Right atrium auricular region (tissue), 2 donors: ENCODE results near the gene FBN2. TPM values are rescaled to one million over a fixed set of nuclear protein-coding genes. Genes with fewer than 3 reads are reported as not detected.

ENCODE experiments used
- DNase-seq: peaks from one replicate; pipeline ENCODE4 v3.0.0-alpha.2; 2019; ENCODE audit warnings: low spot score
- H3K27ac ChIP-seq, 2 donors: fragments of 200-600 bp; sonication (generic); 1 replicate in 1 of 2; 2 replicates in 1 of 2; pipeline ENCODE4 v1.5.1; 2016 to 2019
- H3K27me3 ChIP-seq, 2 donors: fragments of 200-600 bp; sonication (generic); one replicate each; pipeline versions ENCODE4 v1.5.1 to v1.6.0; 2017 to 2019
- H3K36me3 ChIP-seq: fragments of 200-600 bp; sonication (generic); one replicate; pipeline ENCODE4 v1.5.1; 2016
- H3K4me1 ChIP-seq, 2 donors: fragments of 200-600 bp; sonication (generic); one replicate each; pipeline versions ENCODE4 v1.5.1 to v1.6.0; 2017 to 2019
- H3K4me3 ChIP-seq, 2 donors: fragments of 200-600 bp; sonication (generic); 1 replicate in 1 of 2; 2 replicates in 1 of 2; pipeline ENCODE4 v1.5.1; 2017 to 2019; ENCODE audit warnings: mild to moderate bottlenecking in 1 of 2, moderate library complexity in 1 of 2
- H3K9me3 ChIP-seq, 2 donors: fragments of 200-600 bp; sonication (generic); one replicate each; pipeline ENCODE4 v1.5.1; 2019
- CTCF ChIP-seq, 2 donors: fragments of 200-600 bp; sonication (generic); IDR thresholded peaks; one replicate each; pipeline ENCODE4 v1.5.1; 2019; ENCODE audit warnings: antibody characterized with exemption in 2 of 2
- total RNA-seq, 2 donors: library from RNA; depleted of rRNA; stranded (reverse); fragments of >200 nt; gene quantifications; one replicate each; pipeline ENCODE4 v1.1.0, GENCODE V29; 2016

The FBN2 gene
- total RNA-seq, 2 donors from 2014 or later = 1.1 to 4.6 TPM

GRCh38 chr5:128414469-128414868 lies 123.6 kb downstream of the FBN2 start:
- no peaks in the 10 kb centered on the region for H3K27me3 ChIP-seq

GRCh38 chr5:128413356-128413755 lies 124.7 kb downstream of the FBN2 start:
- Histone ChIP-seq H3K4me3 (no peak overlapping the region), H3K9me3 (peaks cover 0 to 10% of the 10 kb centered on the region in 2 donors), H3K27me3 (no peaks in the 10 kb centered on the region), H3K36me3 (no peaks in the 10 kb centered on the region), H3K27ac (no peak overlapping the region), H3K4me1 (no peaks in the 10 kb centered on the region)
- no peak for DNase-seq
- TF ChIP-seq CTCF (IDR thresholded peaks at IDR 0.05) = no peak

More at GRCh38 chr5:128414469-128414868, 123.6 kb downstream of the FBN2 start:
- H3K36me3 ChIP-seq = no peaks in the 10 kb centered on the region
- no peaks in the 10 kb centered on the region for H3K4me1 ChIP-seq
- TF ChIP-seq CTCF (IDR thresholded peaks at IDR 0.05) = no peak
- no peak overlapping the region for H3K27ac ChIP-seq
- peaks cover 0 to 10% of the 10 kb centered on the region in 2 donors for H3K9me3 ChIP-seq
- no peak for DNase-seq
- H3K4me3 ChIP-seq = no peak overlapping the region

- peaks cover 0 to 10% of the 10 kb centered on the region in 2 donors for H3K9me3 ChIP-seq
- H3K27me3 ChIP-seq = no peaks in the 10 kb centered on the region
- no peak overlapping the region for H3K27ac ChIP-seq
- H3K4me3 ChIP-seq = no peak overlapping the region
- no peak for TF ChIP-seq CTCF (IDR thresholded peaks at IDR 0.05)
- no peaks in the 10 kb centered on the region for H3K36me3 ChIP-seq
- H3K4me1 ChIP-seq = no peaks in the 10 kb centered on the region
- no peak for DNase-seq
Measured at GRCh38 chr5:128412145-128412930, 125.7 kb downstream of the FBN2 start.

- no peaks in the 10 kb centered on the region for H3K4me1 ChIP-seq
Measured at GRCh38 chr5:128409166-128409800, 128.8 kb downstream of the FBN2 start.

GRCh38 chr5:128408622-128409021 lies 129.4 kb downstream of the FBN2 start:
- DNase-seq = no peak
- Histone ChIP-seq H3K4me3 (no peak overlapping the region), H3K36me3 (no peaks in the 10 kb centered on the region), H3K4me1 (no peaks in the 10 kb centered on the region), H3K27me3 (no peaks in the 10 kb centered on the region), H3K27ac (no peak overlapping the region), H3K9me3 (no peaks in the 10 kb centered on the region)
- no peak for TF ChIP-seq CTCF (IDR thresholded peaks at IDR 0.05)

More at GRCh38 chr5:128409166-128409800, 128.8 kb downstream of the FBN2 start:
- Histone ChIP-seq H3K36me3 (no peaks in the 10 kb centered on the region), H3K27ac (no peak overlapping the region), H3K9me3 (peaks cover 0 to 2% of the 10 kb centered on the region in 2 donors), H3K27me3 (no peaks in the 10 kb centered on the region), H3K4me3 (no peak overlapping the region)
- no peak for DNase-seq
- no peak for TF ChIP-seq CTCF (IDR thresholded peaks at IDR 0.05)
